ENCODE measurements around the gene BCAS3. TPM values are rescaled to one million over a fixed set of nuclear protein-coding genes. Genes with fewer than 3 reads are reported as not detected.

The BCAS3 gene
- total and polyA plus RNA-seq, 2 donors (not counting 1 experiment from before 2014, with no cell fraction given): 13.9 to 73.4 TPM

DNA sequence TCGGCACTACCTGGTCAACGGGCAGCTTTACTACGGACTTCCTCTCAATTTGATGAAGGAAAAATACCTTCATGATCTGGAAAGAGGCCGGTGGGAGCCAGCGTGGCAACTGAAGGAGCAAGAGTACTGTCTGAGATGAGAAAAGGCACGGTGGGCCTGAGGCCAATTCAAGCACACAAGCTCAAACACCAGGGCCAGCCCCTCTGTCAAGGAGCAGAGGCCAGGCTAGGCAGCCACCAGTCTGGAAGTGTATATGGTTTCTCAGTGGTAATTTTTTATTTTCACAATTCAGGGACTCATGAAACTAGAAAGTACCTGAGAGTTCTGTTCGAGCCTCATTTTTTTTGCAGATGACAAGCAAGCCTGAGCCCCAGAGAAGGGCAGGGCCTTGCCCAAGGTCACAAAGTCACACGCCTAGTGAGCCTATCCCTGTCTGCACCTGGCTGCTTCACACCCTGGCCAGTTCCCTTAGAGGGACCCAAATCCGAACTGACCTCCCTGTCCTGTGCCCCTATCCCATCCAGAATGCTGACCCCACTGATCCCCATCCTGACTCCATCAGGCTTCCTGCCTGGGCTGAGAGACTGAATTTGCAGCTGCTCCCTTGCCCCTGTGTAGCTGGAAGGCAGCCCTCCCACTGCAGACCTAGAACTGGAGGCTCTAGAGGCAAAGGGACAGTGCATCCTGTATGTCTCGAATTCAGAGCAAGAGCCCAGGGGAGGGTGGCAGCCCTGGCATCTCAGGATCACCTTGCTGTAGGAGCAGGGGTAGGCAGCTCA lies 717.2 kb downstream of the BCAS3 start:
- TF ChIP-seq EZH2 (IDR thresholded peaks at IDR 0.05; ENCODE audit: borderline replicate concordance, insufficient read depth, low read depth, low read length, poor library complexity, severe bottlenecking): no peak
- TF ChIP-seq, protein P1, sequence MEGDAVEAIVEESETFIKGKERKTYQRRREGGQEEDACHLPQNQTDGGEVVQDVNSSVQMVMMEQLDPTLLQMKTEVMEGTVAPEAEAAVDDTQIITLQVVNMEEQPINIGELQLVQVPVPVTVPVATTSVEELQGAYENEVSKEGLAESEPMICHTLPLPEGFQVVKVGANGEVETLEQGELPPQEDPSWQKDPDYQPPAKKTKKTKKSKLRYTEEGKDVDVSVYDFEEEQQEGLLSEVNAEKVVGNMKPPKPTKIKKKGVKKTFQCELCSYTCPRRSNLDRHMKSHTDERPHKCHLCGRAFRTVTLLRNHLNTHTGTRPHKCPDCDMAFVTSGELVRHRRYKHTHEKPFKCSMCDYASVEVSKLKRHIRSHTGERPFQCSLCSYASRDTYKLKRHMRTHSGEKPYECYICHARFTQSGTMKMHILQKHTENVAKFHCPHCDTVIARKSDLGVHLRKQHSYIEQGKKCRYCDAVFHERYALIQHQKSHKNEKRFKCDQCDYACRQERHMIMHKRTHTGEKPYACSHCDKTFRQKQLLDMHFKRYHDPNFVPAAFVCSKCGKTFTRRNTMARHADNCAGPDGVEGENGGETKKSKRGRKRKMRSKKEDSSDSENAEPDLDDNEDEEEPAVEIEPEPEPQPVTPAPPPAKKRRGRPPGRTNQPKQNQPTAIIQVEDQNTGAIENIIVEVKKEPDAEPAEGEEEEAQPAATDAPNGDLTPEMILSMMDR (IDR thresholded peaks at IDR 0.05): no peak
- H3K27me3 Mint-ChIP-seq: peaks cover 33% of the 10 kb centered on the region
- DNase-seq (no peak), ATAC-seq (ENCODE audit: low read depth) (no peak)
- H3K4me3 Mint-ChIP-seq: no peak overlapping the region
- H3K4me3 ChIP-seq (ENCODE audit: control extremely low read depth in 1 of 5, extremely low read depth in 1 of 5, insufficient read depth in 1 of 5, low read depth in 2 of 5, low read length in 4 of 5): no peak overlapping the region
- H3K36me3 ChIP-seq (replicated peaks in 1 of 2; ENCODE audit: control extremely low read depth in 1 of 2, control insufficient read depth in 1 of 2, extremely low read depth in 1 of 2, insufficient read depth in 2 of 2, low read length in 1 of 2): no peaks in the 10 kb centered on the region
- H3K27ac ChIP-seq (ENCODE audit: low read length in 2 of 2): no peak overlapping the region
- no peaks in the 10 kb centered on the region for H4K20me1 ChIP-seq (ENCODE audit: control insufficient read depth, insufficient read depth, low read length, poor library complexity, severe bottlenecking)
- 94% methylated on average over 10 of the region's 10 CpGs for WGBS (ENCODE audit: insufficient coverage)
- H3K9me3 Mint-ChIP-seq (ENCODE audit: insufficient read depth): no peaks in the 10 kb centered on the region
- intact Hi-C loops (cut with micrococcal nuclease): no loop called here
- no peak overlapping the region for H3K27ac Mint-ChIP-seq
- no peak overlapping the region for H2AFZ ChIP-seq (ENCODE audit: insufficient read depth, low read depth, low read length, poor library complexity, severe bottlenecking)
- peaks cover 0 to 61% (median 21%) of the 10 kb centered on the region in 4 experiments for H3K27me3 ChIP-seq (replicated peaks in 1 of 4; ENCODE audit: control extremely low read depth in 1 of 4, control insufficient read depth in 3 of 4, insufficient read depth in 4 of 4, low read length in 3 of 4)
- peaks cover 0 to 30% (median 0%) of the 10 kb centered on the region in 3 donors for H3K9me3 ChIP-seq (ENCODE audit: control extremely low read depth in 1 of 3, control insufficient read depth in 2 of 3, insufficient read depth in 1 of 3, low read length in 2 of 3)
- peaks cover 17% of the 10 kb centered on the region for H3K4me1 Mint-ChIP-seq
- ChIA-PET POLR2A (no interaction called here), CTCF (interaction anchor here (1.3 kb wide), 1 partner anchor 674 kb away, joined by 6 read pairs; no protein-coding TSS in a partner anchor)
- H3K79me2 ChIP-seq (ENCODE audit: control insufficient read depth, insufficient read depth, low read length): no peaks in the 10 kb centered on the region
- peaks cover 31 to 42% of the 10 kb centered on the region in 2 donors for H3K4me1 ChIP-seq (ENCODE audit: control insufficient read depth in 2 of 2, insufficient read depth in 2 of 2, low read length in 2 of 2)
- H3K9ac ChIP-seq (ENCODE audit: low read length): no peak overlapping the region
- no peak overlapping the region for H3K4me2 ChIP-seq (replicated peaks; ENCODE audit: low read depth, low read length, poor library complexity, severe bottlenecking)

DNA sequence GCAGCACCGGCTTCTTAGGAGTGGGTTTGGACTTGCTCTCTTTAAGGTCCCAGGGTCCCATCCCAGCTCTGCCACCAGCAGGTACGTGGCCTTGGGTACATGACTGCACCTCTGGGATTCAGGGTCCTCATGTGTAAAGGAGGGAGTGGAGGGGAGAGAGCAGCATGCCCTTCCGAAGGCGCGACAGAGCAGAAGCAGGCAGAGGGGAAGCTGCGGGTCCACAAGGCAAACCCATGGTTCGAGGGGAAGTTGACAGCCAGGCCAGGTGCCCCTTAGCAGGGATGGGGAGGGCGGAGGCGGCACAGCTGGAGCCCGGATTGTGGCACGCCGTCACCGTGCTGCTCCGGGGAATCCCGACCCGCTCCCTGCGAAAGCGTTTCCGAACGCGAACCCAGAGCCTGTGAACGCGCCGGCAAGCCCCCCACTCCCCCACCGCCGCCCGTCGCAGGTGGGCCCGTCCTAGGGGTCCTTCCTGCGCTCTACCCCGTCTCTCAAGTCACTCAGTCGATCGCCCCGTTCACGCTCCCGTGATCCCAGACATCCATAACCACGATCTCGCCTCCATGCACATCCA lies 717.8 kb downstream of the BCAS3 start:
- Histone ChIP-seq H3K9ac (ENCODE audit: low read length) (no peak overlapping the region), H3K27me3 (replicated peaks in 1 of 4; ENCODE audit: control extremely low read depth in 1 of 4, control insufficient read depth in 3 of 4, insufficient read depth in 4 of 4, low read length in 3 of 4) (peaks cover 0 to 61% (median 21%) of the 10 kb centered on the region in 4 experiments), H3K4me2 (replicated peaks; ENCODE audit: low read depth, low read length, poor library complexity, severe bottlenecking) (peak overlapping the region; percentile 54), H3K9me3 (ENCODE audit: control extremely low read depth in 1 of 3, control insufficient read depth in 2 of 3, insufficient read depth in 1 of 3, low read length in 2 of 3) (peaks cover 0 to 31% (median 0%) of the 10 kb centered on the region in 3 donors), H4K20me1 (ENCODE audit: control insufficient read depth, insufficient read depth, low read length, poor library complexity, severe bottlenecking) (no peaks in the 10 kb centered on the region), H3K4me3 (ENCODE audit: control extremely low read depth in 1 of 5, extremely low read depth in 1 of 5, insufficient read depth in 1 of 5, low read depth in 2 of 5, low read length in 4 of 5) (no peak overlapping the region), H3K36me3 (replicated peaks in 1 of 2; ENCODE audit: control extremely low read depth in 1 of 2, control insufficient read depth in 1 of 2, extremely low read depth in 1 of 2, insufficient read depth in 2 of 2, low read length in 1 of 2) (no peaks in the 10 kb centered on the region), H2AFZ (ENCODE audit: insufficient read depth, low read depth, low read length, poor library complexity, severe bottlenecking) (no peak overlapping the region), H3K27ac (ENCODE audit: low read length in 2 of 2) (no peak overlapping the region), H3K4me1 (ENCODE audit: control insufficient read depth in 2 of 2, insufficient read depth in 2 of 2, low read length in 2 of 2) (peaks cover 31 to 40% of the 10 kb centered on the region in 2 donors), H3K79me2 (ENCODE audit: control insufficient read depth, insufficient read depth, low read length) (no peaks in the 10 kb centered on the region)
- CTCF ChIA-PET: interaction anchor here (1.3 kb wide), 1 partner anchor 675 kb away, joined by 6 read pairs; no protein-coding TSS in a partner anchor
- DNase-seq (no peak), ATAC-seq (ENCODE audit: low read depth) (no peak)
- WGBS (ENCODE audit: insufficient coverage): 36% methylated on average over 38 of the region's 38 CpGs
- TF ChIP-seq, protein P1 (IDR thresholded peaks at IDR 0.05): no peak
- no peak for TF ChIP-seq EZH2 (IDR thresholded peaks at IDR 0.05; ENCODE audit: borderline replicate concordance, insufficient read depth, low read depth, low read length, poor library complexity, severe bottlenecking)
- POLR2A ChIA-PET: no interaction called here
- peak overlapping the region; percentile 34 for H3K4me3 Mint-ChIP-seq
- peaks cover 14% of the 10 kb centered on the region for H3K4me1 Mint-ChIP-seq
- H3K9me3 Mint-ChIP-seq (ENCODE audit: insufficient read depth): no peaks in the 10 kb centered on the region
- peaks cover 32% of the 10 kb centered on the region for H3K27me3 Mint-ChIP-seq
- intact Hi-C loops (cut with micrococcal nuclease): no loop called here
- H3K27ac Mint-ChIP-seq: peak overlapping the region; percentile 32
